K562 (cell line): Measurements from ENCODE around the gene MARK4.

Experiments
- CCAR2 ChIP-seq: fragments of 200-400 bp; formaldehyde crosslinking; IDR thresholded peaks from 2 replicates; pipeline ENCODE4 v1.6.1; 2017; ENCODE audit warnings: mild to moderate bottlenecking, low read depth, low read length
- EZH2 ChIP-seq: IDR thresholded peaks from 2 replicates; pipeline ENCODE4 v1.6.1; 2012; ENCODE audit warnings: low read depth, mild to moderate bottlenecking, inconsistent platforms, low read length, borderline replicate concordance
- MAFF ChIP-seq: IDR thresholded peaks from 2 replicates; pipeline ENCODE4 v1.6.1; 2012; ENCODE audit warnings: low read length, improper control_type of control experiment
- SUPT5H ChIP-seq: fragments of 450-650 bp; IDR thresholded peaks from 2 replicates; pipeline ENCODE4 v1.6.1; 2016
- TAF7 ChIP-seq: fragments of 450-650 bp; IDR thresholded peaks from 2 replicates; pipeline ENCODE4 v1.6.1; 2016; ENCODE audit warnings: missing genetic modification characterization, missing compliant biosample characterization
- ZC3H4 ChIP-seq: sonication (generic); formaldehyde crosslinking; IDR thresholded peaks from 2 replicates; pipeline ENCODE4 v1.9.0; 2021; ENCODE audit warnings: missing genetic modification reagents, borderline replicate concordance
- ZEB2 ChIP-seq: fragments of 450-650 bp; IDR thresholded peaks from 2 replicates; pipeline ENCODE4 v1.6.1; 2016
- ZNF121 ChIP-seq: sonication (generic); formaldehyde crosslinking; conservative IDR thresholded peaks from 2 replicates; pipeline ENCODE4 v1.8.0; 2022; ENCODE audit warnings: missing genetic modification reagents
- ZNF24 ChIP-seq: fragments of 450-650 bp; IDR thresholded peaks from 2 replicates; pipeline ENCODE4 v1.6.1; 2016
- TF ChIP-seq, protein P1 (sequence below), 2 experiments: fragments of 450-650 bp in 1 of 2; sonication (generic) in 1 of 2; formaldehyde crosslinking in 1 of 2; IDR thresholded peaks in 1 of 2; conservative IDR thresholded peaks in 1 of 2; 2 replicates each; pipeline versions ENCODE4 v1.6.1 to v1.8.1; 2016 to 2023; ENCODE audit warnings: mild to moderate bottlenecking in 2 of 2, moderate library complexity in 2 of 2, inconsistent platforms in 1 of 2, missing genetic modification reagents in 1 of 2
- TF ChIP-seq, protein P2 (sequence below), 3 experiments: IDR thresholded peaks in 2 of 3; conservative IDR thresholded peaks in 1 of 3; 2 replicates each; pipeline ENCODE4 v1.5.1; 2011 to 2012; ENCODE audit warnings: low read length in 3 of 3, mild to moderate bottlenecking in 3 of 3, control low read depth in 2 of 3, improper control_type of control experiment in 1 of 3, inconsistent platforms in 1 of 3, low read depth in 1 of 3, mixed read lengths in 1 of 3, moderate library complexity in 1 of 3; ENCODE audit not compliant: insufficient read depth in 2 of 3

DNA sequence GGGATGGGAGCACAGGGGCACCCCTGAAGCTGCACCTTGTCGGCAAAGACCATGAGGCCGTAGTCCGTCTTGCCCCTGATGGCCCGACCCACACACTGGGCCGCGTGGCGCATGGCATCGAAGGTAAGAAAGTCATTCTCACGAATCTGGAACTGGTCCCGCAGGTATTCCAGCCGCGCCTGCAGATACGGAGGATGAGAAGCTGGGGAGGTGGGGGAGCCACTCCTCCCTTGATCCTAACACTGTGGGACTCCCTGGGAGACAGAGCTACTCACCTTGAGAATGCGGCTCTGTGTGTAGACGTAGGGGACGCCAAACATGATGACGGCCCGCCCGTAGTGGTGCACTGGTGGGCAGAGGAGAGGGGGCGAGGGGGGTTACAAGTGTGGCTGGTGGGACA, 101.4 kb downstream of the MARK4 start:
- TF ChIP-seq, protein P1, sequence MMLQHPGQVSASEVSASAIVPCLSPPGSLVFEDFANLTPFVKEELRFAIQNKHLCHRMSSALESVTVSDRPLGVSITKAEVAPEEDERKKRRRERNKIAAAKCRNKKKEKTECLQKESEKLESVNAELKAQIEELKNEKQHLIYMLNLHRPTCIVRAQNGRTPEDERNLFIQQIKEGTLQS (IDR thresholded peaks at IDR 0.05), result no peak
- TF ChIP-seq, protein P1 (CRISPR knock-in tag; conservative IDR thresholded peaks at IDR 0.05), result no peak
- no peak for TF ChIP-seq CCAR2
- no peak for TF ChIP-seq ZEB2
- TF ChIP-seq, protein P2, sequence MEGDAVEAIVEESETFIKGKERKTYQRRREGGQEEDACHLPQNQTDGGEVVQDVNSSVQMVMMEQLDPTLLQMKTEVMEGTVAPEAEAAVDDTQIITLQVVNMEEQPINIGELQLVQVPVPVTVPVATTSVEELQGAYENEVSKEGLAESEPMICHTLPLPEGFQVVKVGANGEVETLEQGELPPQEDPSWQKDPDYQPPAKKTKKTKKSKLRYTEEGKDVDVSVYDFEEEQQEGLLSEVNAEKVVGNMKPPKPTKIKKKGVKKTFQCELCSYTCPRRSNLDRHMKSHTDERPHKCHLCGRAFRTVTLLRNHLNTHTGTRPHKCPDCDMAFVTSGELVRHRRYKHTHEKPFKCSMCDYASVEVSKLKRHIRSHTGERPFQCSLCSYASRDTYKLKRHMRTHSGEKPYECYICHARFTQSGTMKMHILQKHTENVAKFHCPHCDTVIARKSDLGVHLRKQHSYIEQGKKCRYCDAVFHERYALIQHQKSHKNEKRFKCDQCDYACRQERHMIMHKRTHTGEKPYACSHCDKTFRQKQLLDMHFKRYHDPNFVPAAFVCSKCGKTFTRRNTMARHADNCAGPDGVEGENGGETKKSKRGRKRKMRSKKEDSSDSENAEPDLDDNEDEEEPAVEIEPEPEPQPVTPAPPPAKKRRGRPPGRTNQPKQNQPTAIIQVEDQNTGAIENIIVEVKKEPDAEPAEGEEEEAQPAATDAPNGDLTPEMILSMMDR (IDR thresholded peaks at IDR 0.05 in 2 of 3, conservative IDR thresholded peaks at IDR 0.05 in 1 of 3; ENCODE audit: insufficient read depth in 2 of 3, low read depth in 1 of 3, low read length in 3 of 3), result no peak
- no peak for TF ChIP-seq ZNF121 (CRISPR knock-in tag)
- TF ChIP-seq SUPT5H, result no peak
- TF ChIP-seq ZC3H4 (CRISPR knock-in tag), result no peak
- TF ChIP-seq ZNF24, result no peak
- no peak for TF ChIP-seq MAFF
- no peak for TF ChIP-seq EZH2
- no peak for TF ChIP-seq TAF7 (tag)
